Neural progenitor cell (in vitro differentiated cells): Measurements from ENCODE around the gene LCE3B. TPM values are rescaled to one million over a fixed set of nuclear protein-coding genes. Genes with fewer than 3 reads are reported as not detected.

ENCODE experiments used
- DNase-seq: peaks from one replicate; pipeline ENCODE4 v3.0.0-alpha.2; 2016; ENCODE audit warnings: low spot score
- H2AFZ ChIP-seq: fragments of 200-600 bp; sonication (generic); replicated peaks from 2 replicates; pipeline ENCODE4 v1.6.1; 2016; ENCODE audit warnings: antibody characterized with exemption
- H3F3A ChIP-seq: fragments of 200-600 bp; sonication (generic); 2 replicates; pipeline ENCODE4 v1.6.1; 2016; ENCODE audit warnings: antibody characterized with exemption, low read depth
- H3K27ac ChIP-seq: fragments of 200-600 bp; sonication (generic); 2 replicates; pipeline ENCODE4 v1.5.1; 2016; ENCODE audit warnings: mild to moderate bottlenecking
- H3K27me3 ChIP-seq: fragments of 200-600 bp; sonication (generic); 2 replicates; pipeline ENCODE4 v1.6.1; 2016; ENCODE audit warnings: mild to moderate bottlenecking, moderate library complexity
- H3K36me3 ChIP-seq: fragments of 200-600 bp; sonication (generic); 2 replicates; pipeline ENCODE4 v1.5.1; 2016
- H3K4me1 ChIP-seq: fragments of 200-600 bp; sonication (generic); 2 replicates; pipeline ENCODE4 v1.6.1; 2016; ENCODE audit warnings: mixed run types
- H3K4me2 ChIP-seq: fragments of 200-600 bp; sonication (generic); 2 replicates; pipeline ENCODE4 v1.6.1; 2016
- H3K4me3 ChIP-seq: fragments of 200-600 bp; sonication (generic); 2 replicates; pipeline ENCODE4 v1.5.1; 2016
- H3K79me2 ChIP-seq: fragments of 200-600 bp; sonication (generic); 2 replicates; pipeline ENCODE4 v1.6.1; 2016; ENCODE audit warnings: low read depth
- H3K9ac ChIP-seq: fragments of 200-600 bp; sonication (generic); 2 replicates; pipeline ENCODE4 v1.6.1; 2016
- H3K9me3 ChIP-seq: fragments of 200-600 bp; sonication (generic); 2 replicates; pipeline ENCODE4 v1.5.1; 2016; ENCODE audit warnings: low read depth
- H4K20me1 ChIP-seq: fragments of 200-600 bp; sonication (generic); 2 replicates; pipeline ENCODE4 v1.6.1; 2016; ENCODE audit warnings: low read depth
- H3K27ac Mint-ChIP-seq: 3 replicates; pipeline ENCODE4 v1.8.0; 2021; ENCODE audit warnings: mixed read lengths
- H3K27me3 Mint-ChIP-seq: 2 replicates; pipeline ENCODE4 v1.8.0; 2022; ENCODE audit warnings: low read depth, mild to moderate bottlenecking, inconsistent platforms, moderate library complexity, mixed read lengths; ENCODE audit not compliant: insufficient read depth
- H3K36me3 Mint-ChIP-seq: 3 replicates; pipeline ENCODE4 v1.8.0; 2021; ENCODE audit warnings: mixed read lengths
- H3K4me1 Mint-ChIP-seq: 3 replicates; pipeline ENCODE4 v1.8.0; 2021; ENCODE audit warnings: mixed read lengths
- H3K4me3 Mint-ChIP-seq: 3 replicates; pipeline ENCODE4 v1.8.0; 2021; ENCODE audit warnings: mild to moderate bottlenecking, moderate library complexity, mixed read lengths
- H3K9me3 Mint-ChIP-seq: 3 replicates; pipeline ENCODE4 v1.8.0; 2020; ENCODE audit warnings: mixed read lengths
- EZH2 ChIP-seq: fragments of 200-600 bp; sonication (generic); IDR thresholded peaks from 2 replicates; pipeline ENCODE4 v1.6.1; 2017; ENCODE audit warnings: antibody characterized with exemption, mild to moderate bottlenecking, moderate library complexity
- EZH2phosphoT487 ChIP-seq: fragments of 200-600 bp; sonication (generic); IDR thresholded peaks from 2 replicates; pipeline ENCODE4 v1.6.1; 2017; ENCODE audit warnings: antibody characterized with exemption
- small RNA-seq: library from RNA; depleted of rRNA; stranded (forward); fragments of <200 nt; gene quantifications from one replicate; pipeline ENCODE3, GENCODE V24; 2015
- total RNA-seq: library from RNA; depleted of rRNA; stranded (reverse); fragments of >200 nt; gene quantifications from 2 replicates; pipeline ENCODE4 v1.2.3, GENCODE V29; 2015; ENCODE audit warnings: low replicate concordance
- TF ChIP-seq, protein P1 (sequence below): fragments of 200-600 bp; sonication (generic); IDR thresholded peaks from 2 replicates; pipeline ENCODE4 v1.5.1; 2017; ENCODE audit warnings: antibody characterized with exemption, mild to moderate bottlenecking

LCE3B gene
- total RNA-seq, 1 donor from 2014 or later, result not detected

DNA sequence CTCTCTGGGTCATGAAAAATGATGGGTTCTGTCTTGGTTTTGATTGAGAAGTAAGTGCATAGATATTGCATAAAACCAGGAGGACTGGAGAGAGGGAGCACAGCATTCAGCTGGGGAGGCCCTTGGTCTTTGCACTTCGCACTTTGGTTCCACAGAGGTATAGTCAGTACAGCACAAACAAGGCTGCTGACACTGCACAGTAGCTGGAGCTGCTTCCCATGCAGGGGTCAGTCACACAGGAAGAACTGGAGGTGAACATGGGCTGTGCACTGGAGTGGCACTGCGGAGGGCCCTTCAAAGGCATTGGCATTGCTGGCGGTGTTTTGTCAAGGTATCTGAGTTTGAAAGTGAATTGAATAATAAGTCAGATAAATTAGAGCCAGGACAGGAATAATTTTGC lies 45.0 kb downstream of the LCE3B start:
- no peak overlapping the region for H3K4me3 Mint-ChIP-seq
- H3F3A ChIP-seq, result no peaks in the 10 kb centered on the region
- H3K27me3 Mint-ChIP-seq, result peaks cover 8% of the 10 kb centered on the region
- H3K36me3 Mint-ChIP-seq, result no peaks in the 10 kb centered on the region
- H3K4me1 ChIP-seq, result no peaks in the 10 kb centered on the region
- H4K20me1 ChIP-seq, result no peaks in the 10 kb centered on the region
- no peak overlapping the region for H3K27ac Mint-ChIP-seq
- H3K9me3 Mint-ChIP-seq, result peaks cover 15% of the 10 kb centered on the region
- DNase-seq, result no peak
- H3K27ac ChIP-seq, result no peak overlapping the region
- no peaks in the 10 kb centered on the region for H3K36me3 ChIP-seq
- H3K4me3 ChIP-seq, result no peak overlapping the region
- no peaks in the 10 kb centered on the region for H3K4me1 Mint-ChIP-seq
- TF ChIP-seq EZH2 (no peak), EZH2phosphoT487 (no peak)
- TF ChIP-seq, protein P1, sequence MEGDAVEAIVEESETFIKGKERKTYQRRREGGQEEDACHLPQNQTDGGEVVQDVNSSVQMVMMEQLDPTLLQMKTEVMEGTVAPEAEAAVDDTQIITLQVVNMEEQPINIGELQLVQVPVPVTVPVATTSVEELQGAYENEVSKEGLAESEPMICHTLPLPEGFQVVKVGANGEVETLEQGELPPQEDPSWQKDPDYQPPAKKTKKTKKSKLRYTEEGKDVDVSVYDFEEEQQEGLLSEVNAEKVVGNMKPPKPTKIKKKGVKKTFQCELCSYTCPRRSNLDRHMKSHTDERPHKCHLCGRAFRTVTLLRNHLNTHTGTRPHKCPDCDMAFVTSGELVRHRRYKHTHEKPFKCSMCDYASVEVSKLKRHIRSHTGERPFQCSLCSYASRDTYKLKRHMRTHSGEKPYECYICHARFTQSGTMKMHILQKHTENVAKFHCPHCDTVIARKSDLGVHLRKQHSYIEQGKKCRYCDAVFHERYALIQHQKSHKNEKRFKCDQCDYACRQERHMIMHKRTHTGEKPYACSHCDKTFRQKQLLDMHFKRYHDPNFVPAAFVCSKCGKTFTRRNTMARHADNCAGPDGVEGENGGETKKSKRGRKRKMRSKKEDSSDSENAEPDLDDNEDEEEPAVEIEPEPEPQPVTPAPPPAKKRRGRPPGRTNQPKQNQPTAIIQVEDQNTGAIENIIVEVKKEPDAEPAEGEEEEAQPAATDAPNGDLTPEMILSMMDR, result no peak
- H3K27me3 ChIP-seq, result no peaks in the 10 kb centered on the region
- H3K4me2 ChIP-seq, result no peak overlapping the region
- H2AFZ ChIP-seq, result no peak overlapping the region
- H3K9ac ChIP-seq, result no peak overlapping the region
- H3K79me2 ChIP-seq, result no peaks in the 10 kb centered on the region
- H3K9me3 ChIP-seq, result peaks cover 17% of the 10 kb centered on the region

DNA sequence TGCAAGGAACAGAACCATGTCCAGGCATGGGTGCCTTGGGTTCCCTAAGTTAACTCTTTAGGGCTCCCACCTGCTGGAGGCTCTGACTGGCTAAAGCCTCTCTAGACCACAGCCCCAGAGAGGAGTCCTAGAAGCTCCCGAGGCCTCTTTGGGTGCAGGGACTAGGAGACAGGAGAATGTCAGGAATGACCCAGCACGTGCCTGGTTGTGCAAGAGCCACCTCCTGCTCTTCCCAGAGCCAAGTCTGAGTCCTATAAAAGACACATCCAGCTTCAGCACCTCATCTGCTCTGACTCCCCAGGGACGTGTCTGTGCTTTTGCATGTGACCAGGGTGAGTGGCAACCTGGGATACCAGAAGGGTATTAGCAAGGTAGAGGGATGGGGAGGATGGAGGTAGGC lies 49.5 kb downstream of the LCE3B start, which contains the start of gene LCE2D:
TSS of gene LCE2D (plus strand) at position 283 of the 400 bp plus-strand sequence. CDS start 726 bp downstream, outside the sequence.
- Mint-ChIP-seq H3K9me3 (peaks cover 28% of the 10 kb centered on the region), H3K4me1 (no peaks in the 10 kb centered on the region), H3K27ac (no peak within 1 kb of the TSS), H3K36me3 (no peaks in the 10 kb centered on the region), H3K4me3 (no peak within 1 kb of the TSS), H3K27me3 (peaks cover 8% of the 10 kb centered on the region)
- H3K9ac ChIP-seq, result no peak within 1 kb of the TSS
- no peak for DNase-seq
- H3K27me3 ChIP-seq, result no peaks in the 10 kb centered on the region
- H3K9me3 ChIP-seq, result peaks cover 15% of the 10 kb centered on the region
- H3K36me3 ChIP-seq, result no peaks in the 10 kb centered on the region
- TF ChIP-seq EZH2 (no peak), EZH2phosphoT487 (no peak)
- TF ChIP-seq, protein P1, result no peak
- no peak within 1 kb of the TSS for H3K27ac ChIP-seq
- H3K4me2 ChIP-seq, result no peak within 1 kb of the TSS
- H2AFZ ChIP-seq, result no peak within 1 kb of the TSS
- no peaks in the 10 kb centered on the region for H4K20me1 ChIP-seq
- H3K4me1 ChIP-seq, result no peaks in the 10 kb centered on the region
- H3K4me3 ChIP-seq, result no peak within 1 kb of the TSS
- H3F3A ChIP-seq, result no peaks in the 10 kb centered on the region
- no peaks in the 10 kb centered on the region for H3K79me2 ChIP-seq

Small RNAs within 50 kb of the gene (small RNA-seq; reads per million reads assigned to genes)
- gene LCE3A, result not detected
- gene LCE3B, result not detected

Other genes with a start within 250 kb of the LCE3B start
- gene CRNN, start 199.5 kb upstream of the LCE3B start, total RNA-seq, result not detected in 2 replicates
- gene LCE5A, start 103.0 kb upstream of the LCE3B start, total RNA-seq, result not detected in 2 replicates
- gene CRCT1, start 99.3 kb upstream of the LCE3B start, total RNA-seq, result not detected in 2 replicates
- gene LCE3E, start 47.0 kb upstream of the LCE3B start, total RNA-seq, result not detected in 2 replicates
- not detected in 2 replicates for gene LCE3D, start 33.3 kb upstream of the LCE3B start, total RNA-seq
- gene LCE3C, start 13.6 kb upstream of the LCE3B start, total RNA-seq, result not detected in 2 replicates
- not detected in 2 replicates for gene LCE3A, start 9.3 kb downstream of the LCE3B start, total RNA-seq
- gene LCE2D, start 49.6 kb downstream of the LCE3B start, total RNA-seq, result not detected in 2 replicates
- not detected in 2 replicates for gene LCE2C, start 61.5 kb downstream of the LCE3B start, total RNA-seq
- gene LCE2B, start 72.3 kb downstream of the LCE3B start, total RNA-seq, result not detected in 2 replicates
- not detected in 2 replicates for gene LCE2A, start 84.5 kb downstream of the LCE3B start, total RNA-seq
- gene LCE4A, start 94.3 kb downstream of the LCE3B start, total RNA-seq, result not detected in 2 replicates
- not detected in 2 replicates for gene KPRP, start 144.2 kb downstream of the LCE3B start, total RNA-seq
- not detected in 2 replicates for gene LCE1F, start 161.3 kb downstream of the LCE3B start, total RNA-seq
- not detected in 2 replicates for gene LCE1E, start 172.4 kb downstream of the LCE3B start, total RNA-seq
- not detected in 2 replicates for gene LCE1D, start 182.9 kb downstream of the LCE3B start, total RNA-seq
- not detected in 2 replicates for gene LCE1C, start 192.8 kb downstream of the LCE3B start, total RNA-seq
- not detected in 2 replicates for gene LCE1B, start 198.2 kb downstream of the LCE3B start, total RNA-seq
- gene LCE1A, start 213.7 kb downstream of the LCE3B start, total RNA-seq, result not detected in 2 replicates
- not detected in 2 replicates for gene LCE6A, start 229.0 kb downstream of the LCE3B start, total RNA-seq
- not detected in 2 replicates for gene LCE7A, start 246.2 kb downstream of the LCE3B start, total RNA-seq